ENCODE results near the gene LAMA4.

- TF ChIP-seq CTCF (IDR thresholded peaks at IDR 0.05) (no peak), POLR2A (IDR thresholded peaks at IDR 0.05) (no peak)
Measured at GRCh38 chr6:112272799-112273198, 18.4 kb upstream of the LAMA4 start.
